ENCODE data around the gene MAZ. TPM values are rescaled to one million over a fixed set of nuclear protein-coding genes. Genes with fewer than 3 reads are reported as not detected.
A peak's percentile ranks its signal among the peaks of the same experiment; 100 is the strongest.
"Not testable (repeated sequence)": the region's sequence is repeated elsewhere in the genome, so short reads cannot be mapped to it uniquely, and the experiment has no call there.

Gene MAZ
- total RNA-seq, 2 experiments from 2014 or later = 290 to 330 TPM

DNA sequence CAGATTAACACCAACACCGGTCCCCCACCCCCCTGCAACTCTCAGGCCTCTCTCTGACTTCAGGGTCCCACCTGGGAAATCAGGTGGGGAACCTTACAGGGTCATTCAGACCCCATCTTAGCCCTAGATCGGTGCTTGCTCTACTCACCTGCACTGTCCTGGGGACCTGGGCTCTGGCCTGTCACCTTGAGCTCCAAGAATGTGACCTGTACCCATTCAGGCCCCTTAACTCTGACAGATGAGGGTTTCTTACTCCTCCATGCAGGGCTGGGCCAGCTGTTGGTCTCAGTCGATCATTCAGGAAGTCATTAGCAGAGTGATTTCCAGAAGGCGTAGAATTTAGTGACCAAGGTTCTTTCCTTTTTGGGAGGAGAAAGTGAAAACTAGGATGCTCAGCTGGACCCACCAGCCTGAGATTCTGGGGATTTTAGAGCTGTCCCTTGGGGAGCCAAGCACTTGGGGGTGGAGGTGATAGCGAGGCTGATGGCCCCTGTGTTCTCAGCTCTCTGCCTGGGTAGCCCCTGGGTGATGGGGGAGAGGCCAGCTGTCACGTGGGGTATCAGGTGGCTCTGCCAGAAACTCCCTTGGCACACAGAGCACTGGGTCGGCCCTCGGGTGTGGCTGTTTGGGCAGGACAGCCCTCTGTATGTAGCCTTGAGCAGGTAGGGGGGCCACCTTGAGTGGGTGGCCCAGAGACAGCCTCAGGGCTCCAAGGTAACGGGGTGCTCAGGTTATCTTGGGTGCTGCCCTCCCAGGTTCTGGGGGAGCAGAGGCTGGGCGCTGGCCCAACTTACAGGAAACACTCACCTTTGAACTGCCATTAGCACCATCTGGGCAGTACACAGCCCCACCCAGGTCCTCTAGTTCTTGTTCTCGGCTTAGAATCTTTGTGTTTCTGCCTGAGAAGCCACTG, 14.7 kb downstream of the MAZ start:
- no peaks in the 10 kb centered on the region for H3K27me3 Mint-ChIP-seq (ENCODE audit: low read depth)
- H3K9me3 Mint-ChIP-seq = no peaks in the 10 kb centered on the region
- intact Hi-C loops (cut with micrococcal nuclease) = loop anchor here (1.0 to 5.0 kb wide), 4 partner anchors 16 to 551 kb away; partner anchors contain the start of genes CDIPT, MYL11, TAOK2 and TBC1D10B
- H3K4me3 Mint-ChIP-seq = peak overlapping the region; percentile 94
- peak; percentile 79 for DNase-seq
- peak overlapping the region; percentile 98 for H3K27ac Mint-ChIP-seq
- H3K36me3 Mint-ChIP-seq (ENCODE audit: low read depth) = peaks cover 33% of the 10 kb centered on the region
- CTCF ChIA-PET = interaction anchor here (0.8 to 8.3 kb wide), 6 partner anchors 9 to 153 kb away, joined by 3 to 92 read pairs (median 5); partner anchors contain the start of genes MAZ and TAOK2
- peaks cover 70% of the 10 kb centered on the region for H3K4me1 Mint-ChIP-seq (ENCODE audit: low read depth)

DNA sequence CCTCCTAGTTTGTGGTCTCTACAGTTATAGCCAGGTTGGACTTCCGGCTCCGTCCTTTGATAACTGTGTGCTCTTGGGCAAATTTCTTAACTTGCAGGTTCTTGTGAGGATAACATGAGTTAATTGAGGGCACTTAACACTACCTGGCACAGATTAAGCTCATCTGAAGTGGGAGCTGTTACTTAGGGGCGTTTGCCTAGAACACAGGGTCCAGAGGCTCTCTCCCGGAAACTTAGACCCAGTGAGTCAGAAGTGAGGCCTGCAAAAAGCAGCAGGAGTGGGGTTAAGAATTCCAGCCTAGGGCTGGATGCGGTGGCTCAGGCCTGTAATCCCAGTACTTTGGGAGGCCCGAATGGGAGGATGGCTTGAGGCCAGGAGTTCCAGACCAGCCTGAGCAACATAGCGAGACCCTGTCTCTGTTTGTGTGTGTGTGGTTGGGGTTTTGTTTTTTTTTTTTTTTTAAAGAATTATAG, 15.3 kb downstream of the MAZ start:
- CTCF ChIA-PET = interaction anchor here (0.8 to 8.3 kb wide), 4 partner anchors 8 to 152 kb away, joined by 3 to 92 read pairs (median 3); partner anchors contain the start of gene TAOK2
- Mint-ChIP-seq H3K4me1 (ENCODE audit: low read depth) (peaks cover 76% of the 10 kb centered on the region), H3K4me3 (peak overlapping the region; percentile 94), H3K36me3 (ENCODE audit: low read depth) (peaks cover 33% of the 10 kb centered on the region), H3K27me3 (ENCODE audit: low read depth) (no peaks in the 10 kb centered on the region), H3K27ac (peak overlapping the region; percentile 98), H3K9me3 (no peaks in the 10 kb centered on the region)
- DNase-seq = no peak
- intact Hi-C loops (cut with micrococcal nuclease) = loop anchor here (2.0 to 5.0 kb wide), 3 partner anchors 17 to 551 kb away; partner anchors contain the start of genes MYL11, TAOK2 and TBC1D10B

- peaks cover 18% of the 10 kb centered on the region for H3K36me3 Mint-ChIP-seq (ENCODE audit: low read depth)
- H3K27ac Mint-ChIP-seq = peak overlapping the region; percentile 90
- no peaks in the 10 kb centered on the region for H3K9me3 Mint-ChIP-seq
- no peak for DNase-seq
- CTCF ChIA-PET = interaction anchor here (0.6 to 6.3 kb wide), 7 partner anchors 8 to 136 kb away, joined by 3 to 77 read pairs (median 3); partner anchors contain the start of genes KCTD13 and PAGR1
- intact Hi-C loops (cut with micrococcal nuclease) = loop anchor here (5.0 kb wide), 2 partner anchors 148 to 548 kb away; partner anchors contain the start of genes MYL11, TAOK2 and TBC1D10B
- H3K4me3 Mint-ChIP-seq = peak overlapping the region; percentile 55
- no peaks in the 10 kb centered on the region for H3K27me3 Mint-ChIP-seq (ENCODE audit: low read depth)
- H3K4me1 Mint-ChIP-seq (ENCODE audit: low read depth) = peaks cover 81% of the 10 kb centered on the region
Observed at GRCh38 chr16:29824589-29825144, 18.3 kb downstream of the MAZ start.

- H3K36me3 Mint-ChIP-seq (ENCODE audit: low read depth) = peaks cover 14% of the 10 kb centered on the region
- peak; percentile 78 for DNase-seq
- H3K4me1 Mint-ChIP-seq (ENCODE audit: low read depth) = peaks cover 81% of the 10 kb centered on the region
- CTCF ChIA-PET = interaction anchor here (0.6 to 6.3 kb wide), 7 partner anchors 9 to 125 kb away, joined by 3 to 77 read pairs (median 3); partner anchors contain the start of genes KCTD13 and PAGR1
- H3K27me3 Mint-ChIP-seq (ENCODE audit: low read depth) = no peaks in the 10 kb centered on the region
- intact Hi-C loops (cut with micrococcal nuclease) = no loop called here
- H3K9me3 Mint-ChIP-seq = no peaks in the 10 kb centered on the region
- H3K27ac Mint-ChIP-seq = peak overlapping the region; percentile 90
- peak overlapping the region; percentile 55 for H3K4me3 Mint-ChIP-seq
Observed at GRCh38 chr16:29825145-29826044, 19.1 kb downstream of the MAZ start.

- Mint-ChIP-seq H3K4me1 (ENCODE audit: low read depth) (peaks cover 88% of the 10 kb centered on the region), H3K4me3 (peak overlapping the region; percentile 61), H3K27ac (peak overlapping the region; percentile 94), H3K36me3 (ENCODE audit: low read depth) (peaks cover 10% of the 10 kb centered on the region), H3K27me3 (ENCODE audit: low read depth) (no peaks in the 10 kb centered on the region), H3K9me3 (no peaks in the 10 kb centered on the region)
- CTCF ChIA-PET = interaction anchor here (0.7 to 6.3 kb wide), 7 partner anchors 9 to 126 kb away, joined by 3 to 77 read pairs (median 7); partner anchors contain the start of gene PAGR1
- no peak for DNase-seq
- intact Hi-C loops (cut with micrococcal nuclease) = no loop called here
Observed at GRCh38 chr16:29826342-29826695, 20.0 kb downstream of the MAZ start.

DNA sequence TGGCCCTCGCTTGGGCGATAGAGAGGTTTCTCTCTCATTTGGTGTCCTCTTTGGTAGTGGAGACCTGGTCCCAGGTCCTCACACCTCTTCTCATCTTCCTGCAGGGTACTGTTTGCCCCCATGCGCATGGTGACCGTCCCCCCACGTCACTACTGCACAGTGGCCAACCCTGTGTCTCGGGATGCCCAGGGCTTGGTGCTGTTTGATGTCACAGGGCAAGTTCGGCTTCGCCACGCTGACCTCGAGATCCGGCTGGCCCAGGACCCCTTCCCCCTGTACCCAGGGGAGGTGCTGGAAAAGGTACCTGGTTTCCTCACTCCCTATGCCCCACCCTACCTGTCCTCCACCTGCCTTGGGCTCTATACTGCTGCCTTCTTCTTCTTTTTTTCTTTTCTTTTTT, 24.4 kb downstream of the MAZ start:
- peaks cover 22% of the 10 kb centered on the region for H3K36me3 Mint-ChIP-seq (ENCODE audit: low read depth)
- H3K27ac Mint-ChIP-seq = no peak overlapping the region
- no peaks in the 10 kb centered on the region for H3K27me3 Mint-ChIP-seq (ENCODE audit: low read depth)
- intact Hi-C loops (cut with micrococcal nuclease) = no loop called here
- H3K4me1 Mint-ChIP-seq (ENCODE audit: low read depth) = peaks cover 64% of the 10 kb centered on the region
- no peak for DNase-seq
- H3K9me3 Mint-ChIP-seq = no peaks in the 10 kb centered on the region
- H3K4me3 Mint-ChIP-seq = no peak overlapping the region
- CTCF ChIA-PET = no interaction called here

DNA sequence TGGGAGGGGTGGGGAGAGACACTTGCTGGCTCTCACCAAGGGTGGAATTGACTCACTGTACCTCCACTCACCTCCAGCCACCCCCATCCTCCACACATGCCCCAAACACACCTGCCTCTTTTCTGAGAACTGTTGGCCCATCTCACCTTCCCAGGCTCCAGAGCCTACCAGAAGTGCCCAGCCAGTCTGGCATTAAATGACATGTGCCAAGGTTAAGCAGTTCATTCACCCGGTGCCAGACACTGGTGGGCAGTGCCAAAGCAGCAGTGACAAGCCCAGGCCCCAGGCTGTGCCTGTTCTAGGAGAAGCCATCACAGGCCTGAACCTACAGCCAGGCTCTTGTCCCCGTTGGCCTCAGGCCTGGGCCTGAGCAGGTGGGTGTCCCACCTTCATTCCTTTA, 25.2 kb downstream of the MAZ start:
- CTCF ChIA-PET = no interaction called here
- H3K36me3 Mint-ChIP-seq (ENCODE audit: low read depth) = peaks cover 23% of the 10 kb centered on the region
- DNase-seq = no peak
- H3K27me3 Mint-ChIP-seq (ENCODE audit: low read depth) = no peaks in the 10 kb centered on the region
- intact Hi-C loops (cut with micrococcal nuclease) = no loop called here
- H3K27ac Mint-ChIP-seq = no peak overlapping the region
- no peaks in the 10 kb centered on the region for H3K9me3 Mint-ChIP-seq
- H3K4me3 Mint-ChIP-seq = no peak overlapping the region
- H3K4me1 Mint-ChIP-seq (ENCODE audit: low read depth) = peaks cover 57% of the 10 kb centered on the region

GRCh38 chr16:29833219-29833618, 26.9 kb downstream of the MAZ start:
- CTCF ChIA-PET = interaction anchor here (0.6 to 1.2 kb wide), 6 partner anchors 12 to 222 kb away, joined by 3 to 6 read pairs (median 3); no protein-coding TSS in a partner anchor
- H3K27ac Mint-ChIP-seq; H3K4me3 Mint-ChIP-seq; intact Hi-C loops (cut with micrococcal nuclease); H3K9me3 Mint-ChIP-seq; DNase-seq; H3K27me3 Mint-ChIP-seq (ENCODE audit: low read depth): not testable (repeated sequence)
- peaks cover 25% of the 10 kb centered on the region for H3K36me3 Mint-ChIP-seq (ENCODE audit: low read depth)
- peaks cover 39% of the 10 kb centered on the region for H3K4me1 Mint-ChIP-seq (ENCODE audit: low read depth)

DNA sequence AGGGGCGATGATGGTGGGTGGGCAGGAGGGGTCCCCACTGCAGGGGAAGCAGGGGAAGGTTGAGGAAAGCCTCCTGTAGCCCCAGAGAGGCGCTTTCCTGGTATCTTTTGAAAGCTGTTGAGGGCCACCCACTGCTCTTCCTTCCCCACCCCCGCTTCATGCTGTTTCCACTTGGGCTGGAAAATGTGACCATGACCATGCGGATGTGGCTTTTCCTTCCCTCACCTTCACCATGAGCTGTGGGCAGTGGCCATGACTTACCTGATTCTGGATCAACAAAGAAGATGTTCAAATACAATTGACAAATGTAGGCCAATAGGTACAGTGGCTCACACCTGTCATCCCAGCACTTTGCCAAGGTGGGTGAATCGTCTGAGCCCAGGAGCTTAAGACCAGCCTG, 27.8 kb downstream of the MAZ start:
- CTCF ChIA-PET = interaction anchor here (1.2 to 1.6 kb wide), 3 partner anchors 13 to 15 kb away, joined by 3 to 9 read pairs (median 7); partner anchors contain the start of gene MVP
- Mint-ChIP-seq H3K27me3 (ENCODE audit: low read depth) (no peaks in the 10 kb centered on the region), H3K36me3 (ENCODE audit: low read depth) (peaks cover 25% of the 10 kb centered on the region), H3K4me1 (ENCODE audit: low read depth) (peaks cover 33% of the 10 kb centered on the region), H3K4me3 (no peak overlapping the region), H3K9me3 (no peaks in the 10 kb centered on the region), H3K27ac (no peak overlapping the region)
- no peak for DNase-seq
- intact Hi-C loops (cut with micrococcal nuclease) = no loop called here

GRCh38 chr16:29835926-29836325, 29.6 kb downstream of the MAZ start:
- peaks cover 25% of the 10 kb centered on the region for H3K36me3 Mint-ChIP-seq (ENCODE audit: low read depth)
- DNase-seq = no peak
- H3K9me3 Mint-ChIP-seq = no peaks in the 10 kb centered on the region
- no peak overlapping the region for H3K27ac Mint-ChIP-seq
- no peaks in the 10 kb centered on the region for H3K27me3 Mint-ChIP-seq (ENCODE audit: low read depth)
- intact Hi-C loops (cut with micrococcal nuclease) = no loop called here
- H3K4me3 Mint-ChIP-seq = no peak overlapping the region
- CTCF ChIA-PET = no interaction called here
- peaks cover 19% of the 10 kb centered on the region for H3K4me1 Mint-ChIP-seq (ENCODE audit: low read depth)

- CTCF ChIA-PET = no interaction called here
- Mint-ChIP-seq H3K9me3 (no peaks in the 10 kb centered on the region), H3K4me1 (ENCODE audit: low read depth) (peaks cover 13% of the 10 kb centered on the region), H3K4me3 (no peak overlapping the region), H3K36me3 (ENCODE audit: low read depth) (peaks cover 25% of the 10 kb centered on the region), H3K27me3 (ENCODE audit: low read depth) (no peaks in the 10 kb centered on the region), H3K27ac (no peak overlapping the region)
- intact Hi-C loops (cut with micrococcal nuclease) = no loop called here
- no peak for DNase-seq
Observed at GRCh38 chr16:29836623-29837022, 30.3 kb downstream of the MAZ start.
